Loucy (cell line): Measurements from ENCODE around the gene ADSL.

Experiments
- CTCF ChIP-seq: fragments of 200-600 bp; sonication (generic); conservative IDR thresholded peaks from 2 replicates; pipeline ENCODE4 v1.5.1; 2014; ENCODE audit warnings: mild to moderate bottlenecking, antibody characterized with exemption, low read length
- EZH2phosphoT487 ChIP-seq: fragments of 200-600 bp; IDR thresholded peaks from 2 replicates; pipeline ENCODE4 v1.6.1; 2018; ENCODE audit warnings: antibody characterized with exemption, mild to moderate bottlenecking, moderate library complexity, borderline replicate concordance

- TF ChIP-seq CTCF (no peak), EZH2phosphoT487 (no peak)
These were observed 40.7 kb upstream of the ADSL start for GRCh38 chr22:40305625-40306024.
